SK-N-MC (cell line): ENCODE measurements around the gene PPP1R3G.

ENCODE experiments used
- EZH2 ChIP-seq: fragments of 200-600 bp; sonication (generic); IDR thresholded peaks from one replicate; pipeline ENCODE4 v1.6.1; 2017; ENCODE audit warnings: antibody characterized with exemption
- FOXP2 ChIP-seq: optimal IDR thresholded peaks from 2 replicates; pipeline ENCODE3; 2011; ENCODE audit warnings: mild to moderate bottlenecking, moderate library complexity; ENCODE audit not compliant: insufficient read depth; ENCODE audit errors: extremely low read length, control extremely low read depth
- POLR2AphosphoS5 ChIP-seq: IDR thresholded peaks from 2 replicates; pipeline ENCODE4 v1.6.1; 2012; ENCODE audit warnings: mild to moderate bottlenecking, low read depth, low read length, borderline replicate concordance

- no peak for TF ChIP-seq POLR2AphosphoS5
- TF ChIP-seq EZH2 = no peak
- no peak for TF ChIP-seq FOXP2
Measured at GRCh38 chr6:5054245-5054873, 30.8 kb upstream of the PPP1R3G start.
